Osteocyte (in vitro differentiated cells): ENCODE measurements around the gene SMARCB1. TPM values are rescaled to one million over a fixed set of nuclear protein-coding genes. Genes with fewer than 3 reads are reported as not detected.

Experiments used
- DNase-seq: peaks from one replicate; pipeline ENCODE4 v3.0.0; 2021; ENCODE audit warnings: mixed read lengths; ENCODE audit not compliant: unreplicated experiment; ENCODE audit errors: extremely low spot score
- H3K27ac Mint-ChIP-seq: one replicate; pipeline ENCODE4 v1.8.0; 2021; ENCODE audit warnings: mild to moderate bottlenecking, mixed read lengths; ENCODE audit not compliant: unreplicated experiment
- H3K27me3 Mint-ChIP-seq: one replicate; pipeline ENCODE4 v1.8.0; 2021; ENCODE audit warnings: mixed read lengths; ENCODE audit not compliant: unreplicated experiment
- H3K36me3 Mint-ChIP-seq: one replicate; pipeline ENCODE4 v1.8.0; 2021; ENCODE audit warnings: mixed read lengths; ENCODE audit not compliant: unreplicated experiment
- H3K4me1 Mint-ChIP-seq: one replicate; pipeline ENCODE4 v1.8.0; 2021; ENCODE audit warnings: mixed read lengths; ENCODE audit not compliant: unreplicated experiment
- H3K4me3 Mint-ChIP-seq: one replicate; pipeline ENCODE4 v1.8.0; 2021; ENCODE audit warnings: mild to moderate bottlenecking, moderate library complexity, mixed read lengths; ENCODE audit not compliant: unreplicated experiment
- H3K9me3 Mint-ChIP-seq: one replicate; pipeline ENCODE4 v1.8.0; 2021; ENCODE audit warnings: mixed read lengths; ENCODE audit not compliant: unreplicated experiment
- total RNA-seq: library from RNA; stranded (reverse); gene quantifications from 2 replicates; pipeline ENCODE4 v1.2.1, GENCODE V29; 2021
- TF ChIP-seq, protein P1 (sequence below): fragments of 200-600 bp; sonication (generic); IDR thresholded peaks from 2 replicates; pipeline ENCODE4 v1.5.0; 2021; ENCODE audit warnings: antibody characterized with exemption, mild to moderate bottlenecking, moderate library complexity

Gene SMARCB1
- total RNA-seq, 1 donor from 2014 or later = 126 TPM

DNA sequence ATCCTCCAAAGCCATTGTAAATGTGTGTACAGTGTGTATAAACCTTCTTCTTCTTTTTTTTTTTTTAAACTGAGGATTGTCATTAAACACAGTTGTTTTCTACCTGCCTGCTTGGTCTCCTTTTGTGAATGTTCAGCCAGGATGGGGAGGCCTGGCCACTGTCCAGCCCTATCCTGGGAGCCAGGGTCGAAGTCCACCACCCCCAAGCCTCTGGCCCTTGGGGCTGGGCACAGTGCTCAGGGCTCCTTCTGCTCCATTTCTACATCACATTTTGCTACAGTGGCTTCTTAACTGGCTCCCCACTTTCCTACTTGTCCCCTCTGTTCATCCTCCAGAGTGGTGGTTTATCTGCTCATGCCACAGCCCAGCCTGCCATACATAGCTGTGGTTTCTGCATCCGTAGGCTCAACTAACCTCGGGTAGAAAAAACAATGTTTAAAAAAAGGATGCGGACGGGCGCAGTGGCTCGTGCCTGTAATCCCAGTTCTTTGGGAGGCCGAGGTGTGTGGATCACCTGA, 2.5 kb upstream of the SMARCB1 start:
- no peaks in the 10 kb centered on the region for H3K27me3 Mint-ChIP-seq
- H3K36me3 Mint-ChIP-seq = peaks cover 3% of the 10 kb centered on the region
- peaks cover 51% of the 10 kb centered on the region for H3K4me1 Mint-ChIP-seq
- no peak for DNase-seq
- TF ChIP-seq, protein P1, sequence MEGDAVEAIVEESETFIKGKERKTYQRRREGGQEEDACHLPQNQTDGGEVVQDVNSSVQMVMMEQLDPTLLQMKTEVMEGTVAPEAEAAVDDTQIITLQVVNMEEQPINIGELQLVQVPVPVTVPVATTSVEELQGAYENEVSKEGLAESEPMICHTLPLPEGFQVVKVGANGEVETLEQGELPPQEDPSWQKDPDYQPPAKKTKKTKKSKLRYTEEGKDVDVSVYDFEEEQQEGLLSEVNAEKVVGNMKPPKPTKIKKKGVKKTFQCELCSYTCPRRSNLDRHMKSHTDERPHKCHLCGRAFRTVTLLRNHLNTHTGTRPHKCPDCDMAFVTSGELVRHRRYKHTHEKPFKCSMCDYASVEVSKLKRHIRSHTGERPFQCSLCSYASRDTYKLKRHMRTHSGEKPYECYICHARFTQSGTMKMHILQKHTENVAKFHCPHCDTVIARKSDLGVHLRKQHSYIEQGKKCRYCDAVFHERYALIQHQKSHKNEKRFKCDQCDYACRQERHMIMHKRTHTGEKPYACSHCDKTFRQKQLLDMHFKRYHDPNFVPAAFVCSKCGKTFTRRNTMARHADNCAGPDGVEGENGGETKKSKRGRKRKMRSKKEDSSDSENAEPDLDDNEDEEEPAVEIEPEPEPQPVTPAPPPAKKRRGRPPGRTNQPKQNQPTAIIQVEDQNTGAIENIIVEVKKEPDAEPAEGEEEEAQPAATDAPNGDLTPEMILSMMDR = no peak
- H3K9me3 Mint-ChIP-seq = no peaks in the 10 kb centered on the region
- H3K27ac Mint-ChIP-seq = peak overlapping the region; percentile 61
- no peak overlapping the region for H3K4me3 Mint-ChIP-seq

DNA sequence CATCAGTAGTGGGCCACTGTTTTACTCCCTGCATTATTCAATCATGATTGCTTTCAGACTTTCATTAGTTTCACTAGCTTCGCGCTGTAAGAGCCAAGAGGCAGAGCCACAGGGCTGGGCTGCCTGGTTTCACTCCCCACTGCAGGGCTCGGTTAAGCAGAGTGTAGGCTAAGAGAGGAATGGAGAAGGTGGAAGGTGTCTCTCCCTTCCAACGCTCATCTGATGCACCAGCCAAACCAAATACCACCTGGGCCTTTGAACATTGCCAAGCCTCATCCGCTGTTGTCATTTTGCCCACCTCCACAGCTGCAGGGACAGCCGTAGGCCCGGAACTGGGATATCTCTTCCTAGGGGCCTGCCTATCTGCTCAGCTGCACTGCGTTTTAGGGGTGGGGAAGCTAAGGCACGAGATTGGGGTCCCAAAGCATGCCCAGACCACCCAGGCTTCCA, 480 bp upstream of the SMARCB1 start:
- Mint-ChIP-seq H3K4me1 (peaks cover 55% of the 10 kb centered on the region), H3K36me3 (peaks cover 3% of the 10 kb centered on the region), H3K27me3 (no peaks in the 10 kb centered on the region)

DNA sequence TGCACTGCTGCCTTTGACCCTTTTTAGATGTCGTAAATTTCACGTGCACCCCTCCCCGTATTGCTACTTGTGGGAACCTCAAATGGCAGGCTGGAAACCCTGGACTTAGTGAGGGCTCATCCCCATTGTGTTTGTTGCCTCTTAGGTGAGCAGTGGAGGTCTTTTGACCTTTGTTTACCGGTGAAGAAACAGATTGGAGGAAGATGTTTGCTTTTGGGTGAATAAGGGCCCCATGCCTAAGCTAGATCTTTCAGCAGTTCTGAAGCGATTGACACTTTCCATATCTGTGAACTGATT, 782 bp downstream of the SMARCB1 start:
- H3K9me3 Mint-ChIP-seq = no peaks in the 10 kb centered on the region
- TF ChIP-seq, protein P1 = no peak
- DNase-seq = no peak
- H3K4me3 Mint-ChIP-seq = peak overlapping the region; percentile 88
- peaks cover 46% of the 10 kb centered on the region for H3K4me1 Mint-ChIP-seq
- H3K27ac Mint-ChIP-seq = peak overlapping the region; percentile 70
- H3K27me3 Mint-ChIP-seq = no peaks in the 10 kb centered on the region
- no peaks in the 10 kb centered on the region for H3K36me3 Mint-ChIP-seq

More for the DNA sequence above, 480 bp upstream of the SMARCB1 start:
- Mint-ChIP-seq H3K9me3 (no peaks in the 10 kb centered on the region), H3K27ac (peak overlapping the region; percentile 93), H3K4me3 (peak overlapping the region; percentile 88)
- TF ChIP-seq, protein P1 = no peak
- no peak for DNase-seq

DNA sequence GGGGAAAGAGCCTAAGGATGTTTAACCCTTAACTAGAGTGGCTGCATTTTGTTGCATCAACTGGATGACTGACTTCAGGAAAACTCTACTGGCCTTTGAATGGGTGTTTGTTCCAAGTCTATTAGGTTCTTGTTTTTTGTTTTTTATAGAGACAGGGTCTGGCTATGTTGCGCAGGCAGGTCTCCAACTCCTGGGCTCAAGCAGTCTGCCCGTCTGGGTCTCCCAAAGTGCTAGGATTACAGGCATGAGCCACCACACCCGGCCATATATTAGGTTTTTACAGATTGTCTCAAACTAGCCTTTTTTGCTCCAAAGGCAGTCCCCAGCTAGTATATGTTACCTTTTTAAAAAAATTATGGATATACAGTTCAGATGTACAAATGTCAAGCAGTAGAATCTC, 1.1 kb downstream of the SMARCB1 start:
- Mint-ChIP-seq H3K9me3 (no peaks in the 10 kb centered on the region), H3K4me1 (peaks cover 46% of the 10 kb centered on the region), H3K27ac (peak overlapping the region; percentile 70), H3K36me3 (peaks cover under 1% of the 10 kb centered on the region), H3K4me3 (peak overlapping the region; percentile 88), H3K27me3 (no peaks in the 10 kb centered on the region)
- TF ChIP-seq, protein P1 = no peak
- DNase-seq = no peak

DNA sequence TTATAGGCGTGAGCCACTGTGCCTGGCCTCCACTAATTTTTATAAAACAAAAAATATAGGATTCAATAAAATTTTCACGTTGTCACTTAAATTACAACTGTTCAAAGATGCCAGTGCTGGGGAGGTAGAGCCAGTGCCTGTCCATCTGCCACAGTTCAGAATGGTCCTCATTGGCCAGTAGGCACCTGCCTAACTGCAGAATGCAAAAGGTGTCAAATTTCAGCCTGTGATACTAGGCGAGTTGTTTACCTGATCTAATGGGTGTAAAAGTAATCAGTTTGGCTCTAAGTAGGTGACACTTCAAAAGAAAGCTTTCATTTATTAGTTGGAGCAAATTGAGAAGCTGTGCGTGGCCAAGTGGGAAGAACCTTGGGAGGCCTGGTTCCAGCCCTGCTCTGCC, 2.4 kb downstream of the SMARCB1 start:
- DNase-seq = no peak
- peak overlapping the region; percentile 18 for H3K27ac Mint-ChIP-seq

More for the DNA sequence above, 2.4 kb downstream of the SMARCB1 start:
- TF ChIP-seq, protein P1 = no peak
- no peaks in the 10 kb centered on the region for H3K9me3 Mint-ChIP-seq
- peaks cover 42% of the 10 kb centered on the region for H3K4me1 Mint-ChIP-seq
- H3K36me3 Mint-ChIP-seq = peaks cover 6% of the 10 kb centered on the region
- peak overlapping the region; percentile 38 for H3K4me3 Mint-ChIP-seq
- H3K27me3 Mint-ChIP-seq = no peaks in the 10 kb centered on the region
